ENCODE measurements around the gene CAV1. TPM values are rescaled to one million over a fixed set of nuclear protein-coding genes. Genes with fewer than 3 reads are reported as not detected.

The CAV1 gene
- total RNA-seq, 2 experiments from 2014 or later, result not detected

- H3K27ac Mint-ChIP-seq, result no peak overlapping the region
- H3K4me3 ChIP-seq (ENCODE audit: low read length), result no peak overlapping the region
- no peak for DNase-seq
These were observed 72.5 kb downstream of the CAV1 start for GRCh38 chr7:116597384-116597783.

GRCh38 chr7:116598278-116598677 is 73.4 kb downstream of the CAV1 start:
- TF ChIP-seq CTCF (IDR thresholded peaks at IDR 0.05), result no peak
- peaks cover 30% of the 10 kb centered on the region for H3K27me3 Mint-ChIP-seq
- H3K36me3 ChIP-seq (ENCODE audit: insufficient read depth, low read length), result no peaks in the 10 kb centered on the region
- no peaks in the 10 kb centered on the region for H3K9me3 ChIP-seq (ENCODE audit: control insufficient read depth in 1 of 2, insufficient read depth in 1 of 2, low read length in 2 of 2)
- ATAC-seq (ENCODE audit: poor library complexity) (no peak), DNase-seq (no peak)
- CTCF ChIA-PET, result no interaction called here
- no peak overlapping the region for H3K4me3 Mint-ChIP-seq
- peaks cover 3 to 12% of the 10 kb centered on the region in 2 experiments for H3K27me3 ChIP-seq (ENCODE audit: control insufficient read depth in 1 of 2, insufficient read depth in 2 of 2, low read length in 2 of 2)
- H3K4me1 ChIP-seq (ENCODE audit: insufficient read depth, low read length), result no peaks in the 10 kb centered on the region
- H3K36me3 Mint-ChIP-seq (ENCODE audit: low read depth), result no peaks in the 10 kb centered on the region
- POLR2A ChIA-PET, result no interaction called here
- no peaks in the 10 kb centered on the region for H3K4me1 Mint-ChIP-seq (ENCODE audit: low read depth)
- intact Hi-C loops (cut with DNase I, micrococcal nuclease), result no loop called here
- no peak overlapping the region for H3K27ac ChIP-seq (ENCODE audit: low read depth in 1 of 2, low read length in 2 of 2)
- H3K4me3 ChIP-seq (ENCODE audit: low read length), result no peak overlapping the region
- H3K27ac Mint-ChIP-seq, result no peak overlapping the region
- no peaks in the 10 kb centered on the region for H3K9me3 Mint-ChIP-seq

More at GRCh38 chr7:116597384-116597783, 72.5 kb downstream of the CAV1 start:
- no peak for ATAC-seq (ENCODE audit: poor library complexity)
- Histone ChIP-seq H3K27ac (ENCODE audit: low read depth in 1 of 2, low read length in 2 of 2) (no peak overlapping the region), H3K27me3 (ENCODE audit: control insufficient read depth in 1 of 2, insufficient read depth in 2 of 2, low read length in 2 of 2) (peaks cover 3 to 20% of the 10 kb centered on the region in 2 experiments), H3K4me1 (ENCODE audit: insufficient read depth, low read length) (peaks cover 2% of the 10 kb centered on the region), H3K9me3 (ENCODE audit: control insufficient read depth in 1 of 2, insufficient read depth in 1 of 2, low read length in 2 of 2) (no peaks in the 10 kb centered on the region), H3K36me3 (ENCODE audit: insufficient read depth, low read length) (no peaks in the 10 kb centered on the region)
- ChIA-PET CTCF (no interaction called here), POLR2A (no interaction called here)
- no peak overlapping the region for H3K4me3 Mint-ChIP-seq
- TF ChIP-seq CTCF (IDR thresholded peaks at IDR 0.05), result no peak
- intact Hi-C loops (cut with DNase I, micrococcal nuclease), result no loop called here
- H3K9me3 Mint-ChIP-seq, result no peaks in the 10 kb centered on the region
- H3K27me3 Mint-ChIP-seq, result peaks cover 38% of the 10 kb centered on the region
- H3K4me1 Mint-ChIP-seq (ENCODE audit: low read depth), result peaks cover 5% of the 10 kb centered on the region
- H3K36me3 Mint-ChIP-seq (ENCODE audit: low read depth), result no peaks in the 10 kb centered on the region

DNA sequence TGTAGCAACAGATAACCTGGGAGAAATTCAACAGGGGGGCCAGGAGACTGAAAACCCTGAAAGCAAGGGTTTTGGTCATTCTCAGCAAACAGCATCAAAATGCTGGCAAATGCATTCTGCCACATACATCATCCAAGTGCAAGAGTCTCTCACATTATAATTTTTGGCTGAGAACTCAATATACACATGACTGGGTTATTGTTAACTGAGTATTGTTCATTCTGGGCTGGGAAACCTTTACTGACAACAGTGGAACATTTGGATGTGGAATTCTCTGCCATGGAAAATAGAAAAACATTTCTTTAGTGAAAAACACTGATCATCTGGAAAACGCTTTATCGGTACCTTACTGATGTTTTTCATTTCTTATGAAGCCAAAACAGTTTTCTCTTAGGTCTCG is 74.0 kb downstream of the CAV1 start:
- DNase-seq (no peak), ATAC-seq (ENCODE audit: poor library complexity) (no peak)
- Histone ChIP-seq H3K4me1 (ENCODE audit: insufficient read depth, low read length) (no peaks in the 10 kb centered on the region), H3K9me3 (ENCODE audit: control insufficient read depth in 1 of 2, insufficient read depth in 1 of 2, low read length in 2 of 2) (no peaks in the 10 kb centered on the region), H3K36me3 (ENCODE audit: insufficient read depth, low read length) (no peaks in the 10 kb centered on the region), H3K27me3 (ENCODE audit: control insufficient read depth in 1 of 2, insufficient read depth in 2 of 2, low read length in 2 of 2) (peaks cover 3 to 7% of the 10 kb centered on the region in 2 experiments), H3K4me3 (ENCODE audit: low read length) (no peak overlapping the region), H3K27ac (ENCODE audit: low read depth in 1 of 2, low read length in 2 of 2) (no peak overlapping the region)
- no peaks in the 10 kb centered on the region for H3K4me1 Mint-ChIP-seq (ENCODE audit: low read depth)
- H3K4me3 Mint-ChIP-seq, result no peak overlapping the region
- POLR2A ChIA-PET, result no interaction called here
- intact Hi-C loops (cut with DNase I, micrococcal nuclease), result no loop called here
- H3K27ac Mint-ChIP-seq, result no peak overlapping the region
- no peaks in the 10 kb centered on the region for H3K36me3 Mint-ChIP-seq (ENCODE audit: low read depth)
- CTCF ChIA-PET, result no interaction called here
- no peaks in the 10 kb centered on the region for H3K9me3 Mint-ChIP-seq
- TF ChIP-seq CTCF (IDR thresholded peaks at IDR 0.05), result no peak
- peaks cover 26% of the 10 kb centered on the region for H3K27me3 Mint-ChIP-seq

All from CD4-positive, alpha-beta T cell (primary cell).